Ishikawa (cell line): ENCODE results near the gene GALM.

Experiments
- CREB1 ChIP-seq: IDR thresholded peaks from 2 replicates; pipeline ENCODE4 v1.6.1; 2012; ENCODE audit warnings: low read depth
- USF1 ChIP-seq: IDR thresholded peaks from 2 replicates; pipeline ENCODE4 v1.6.1; 2012

- TF ChIP-seq CREB1, result no peak
- TF ChIP-seq USF1, result no peak
Measured at GRCh38 chr2:38627391-38627790, 38.5 kb upstream of the GALM start.
